Measurements from ENCODE around the gene CYTH4. TPM values are rescaled to one million over a fixed set of nuclear protein-coding genes. Genes with fewer than 3 reads are reported as not detected.

The CYTH4 gene
- total RNA-seq, 2 donors from 2014 or later = 2.3 to 7.9 TPM

- no peak for TF ChIP-seq POLR2A (IDR thresholded peaks at IDR 0.05)
- TF ChIP-seq CTCF (IDR thresholded peaks at IDR 0.05) = no peak
- intact Hi-C loops (cut with DNase I) = no loop called here
- no peak overlapping the region for H3K27ac ChIP-seq
- H3K4me1 ChIP-seq = peaks cover 1% of the 10 kb centered on the region
- DNase-seq = no peak
- H3K4me3 ChIP-seq = no peak overlapping the region
- WGBS, 2 donors = 58% methylated on average over 6 to 8 of the region's 8 CpGs
- no peaks in the 10 kb centered on the region for H3K36me3 ChIP-seq (replicated peaks in 1 of 2; ENCODE audit: insufficient read depth in 1 of 2, low read depth in 2 of 2)
- peaks cover 0 to 15% of the 10 kb centered on the region in 2 donors for H3K27me3 ChIP-seq
- no peaks in the 10 kb centered on the region for H3K9me3 ChIP-seq
- no peak for ATAC-seq
These were observed 54.3 kb downstream of the CYTH4 start for GRCh38 chr22:37336579-37336978.

GRCh38 chr22:37337204-37337943, 55.1 kb downstream of the CYTH4 start:
- ATAC-seq (no peak), DNase-seq (no peak)
- H3K9me3 ChIP-seq = no peaks in the 10 kb centered on the region
- TF ChIP-seq CTCF (IDR thresholded peaks at IDR 0.05) (no peak), POLR2A (IDR thresholded peaks at IDR 0.05) (no peak)
- intact Hi-C loops (cut with DNase I) = no loop called here
- no peak overlapping the region for H3K4me3 ChIP-seq
- no peaks in the 10 kb centered on the region for H3K36me3 ChIP-seq (replicated peaks in 1 of 2; ENCODE audit: insufficient read depth in 1 of 2, low read depth in 2 of 2)
- H3K27me3 ChIP-seq = peaks cover 0 to 15% of the 10 kb centered on the region in 2 donors
- H3K4me1 ChIP-seq = no peaks in the 10 kb centered on the region
- WGBS, 2 donors = 85 to 88% methylated on average over 5 to 8 of the region's 8 CpGs
- H3K27ac ChIP-seq = no peak overlapping the region

- no peak for DNase-seq
- Histone ChIP-seq H3K4me3 (no peak overlapping the region), H3K4me1 (no peaks in the 10 kb centered on the region), H3K27me3 (peaks cover 0 to 15% of the 10 kb centered on the region in 2 donors), H3K9me3 (no peaks in the 10 kb centered on the region), H3K36me3 (replicated peaks in 1 of 2; ENCODE audit: insufficient read depth in 1 of 2, low read depth in 2 of 2) (no peaks in the 10 kb centered on the region), H3K27ac (no peak overlapping the region)
- TF ChIP-seq POLR2A (IDR thresholded peaks at IDR 0.05) = no peak
- TF ChIP-seq CTCF (IDR thresholded peaks at IDR 0.05) = no peak
- ATAC-seq = no peak
- 73 to 78% methylated on average over 9 to 10 of the region's 10 CpGs for WGBS, 2 donors
- intact Hi-C loops (cut with DNase I) = no loop called here
These were observed 56.4 kb downstream of the CYTH4 start for GRCh38 chr22:37338539-37339246.

DNA sequence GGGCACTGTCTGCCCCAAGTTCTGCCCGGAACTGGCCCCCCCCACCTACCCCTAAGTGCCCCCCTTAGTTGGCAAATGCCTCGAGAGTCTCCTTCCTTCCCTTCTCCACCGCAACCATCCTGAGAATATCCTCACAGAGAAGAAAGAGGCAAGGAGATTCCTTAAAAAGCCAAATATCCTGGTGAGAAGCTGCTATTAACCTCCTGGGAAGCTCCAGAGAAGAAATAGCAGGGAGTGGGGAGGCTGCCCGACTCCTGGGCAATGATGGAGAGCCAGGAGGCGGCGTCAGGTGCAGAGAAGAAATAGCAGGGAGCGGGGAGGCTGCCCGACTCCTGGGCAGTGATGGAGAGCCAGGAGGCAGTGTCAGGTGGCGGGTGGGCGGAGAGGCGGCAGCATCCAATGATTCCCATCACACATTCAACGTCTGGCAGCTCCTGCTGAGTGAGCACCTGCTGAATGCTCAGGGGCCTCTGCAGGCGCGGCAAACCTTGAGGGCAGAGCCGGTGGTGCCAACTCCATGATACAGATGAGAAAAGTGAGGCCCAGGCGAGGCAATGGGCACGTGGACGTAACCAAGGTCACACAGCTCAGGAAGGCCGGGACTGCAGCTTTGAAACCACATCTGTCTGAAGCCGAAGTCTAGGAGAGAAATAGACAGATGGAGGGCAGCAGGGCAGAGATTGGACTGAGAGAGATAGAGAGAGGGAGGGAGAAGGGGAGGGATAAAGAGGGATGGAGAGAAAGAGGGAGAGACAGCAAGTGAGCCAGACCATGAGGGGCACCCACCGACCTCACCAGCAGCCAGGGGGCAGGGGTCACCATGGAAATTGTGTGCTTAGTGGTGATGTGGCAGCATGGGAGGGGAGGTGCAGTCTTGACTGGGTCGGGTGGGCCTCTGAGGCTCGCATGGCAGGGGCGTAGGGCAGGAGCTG, 58.3 kb downstream of the CYTH4 start:
- intact Hi-C loops (cut with DNase I) = no loop called here
- Histone ChIP-seq H3K9me3 (no peaks in the 10 kb centered on the region), H3K36me3 (replicated peaks in 1 of 2; ENCODE audit: insufficient read depth in 1 of 2, low read depth in 2 of 2) (no peaks in the 10 kb centered on the region), H3K4me3 (no peak overlapping the region), H3K27ac (no peak overlapping the region), H3K4me1 (no peaks in the 10 kb centered on the region), H3K27me3 (no peaks in the 10 kb centered on the region)
- DNase-seq (no peak), ATAC-seq (no peak)
- WGBS, 2 donors = 30 to 40% methylated on average over 24 of the region's 24 CpGs
- TF ChIP-seq POLR2A (IDR thresholded peaks at IDR 0.05) (no peak), CTCF (IDR thresholded peaks at IDR 0.05) (no peak)
